SHP77 (cell line): Measurements from ENCODE around the gene OSBPL3.
"Not testable (repeated sequence)": the region's sequence is repeated elsewhere in the genome, so short reads cannot be mapped to it uniquely, and the experiment has no call there.

Experiments used
- DNase-seq, 2 experiments: peaks; one replicate each; lab custom pipeline; 2025; lab: John Stamatoyannopoulos, UW

The OSBPL3 gene

GRCh38 chr7:24920451-24921361, 59.3 kb downstream of the OSBPL3 start:
- no peak for DNase-seq

GRCh38 chr7:24917510-24918239, 62.3 kb downstream of the OSBPL3 start:
- DNase-seq: no peak

GRCh38 chr7:24916463-24917040, 63.4 kb downstream of the OSBPL3 start:
- no peak for DNase-seq

- DNase-seq: no peak
Observed at GRCh38 chr7:24914465-24914859, 65.5 kb downstream of the OSBPL3 start.

GRCh38 chr7:24913801-24914464, 66.0 kb downstream of the OSBPL3 start:
- DNase-seq: no peak

- DNase-seq: no peak
Observed at GRCh38 chr7:24912874-24913514, 67.0 kb downstream of the OSBPL3 start.

- no peak for DNase-seq
Observed at GRCh38 chr7:24912424-24912823, 67.6 kb downstream of the OSBPL3 start.

- no peak for DNase-seq
Observed at GRCh38 chr7:24911213-24911603, 68.8 kb downstream of the OSBPL3 start.

GRCh38 chr7:24910551-24911212, 69.3 kb downstream of the OSBPL3 start:
- no peak for DNase-seq

- DNase-seq: no peak
Observed at GRCh38 chr7:24908727-24909126, 71.3 kb downstream of the OSBPL3 start.

GRCh38 chr7:24908166-24908565, 71.8 kb downstream of the OSBPL3 start:
- DNase-seq: no peak

GRCh38 chr7:24907311-24907886, 72.6 kb downstream of the OSBPL3 start:
- no peak for DNase-seq

GRCh38 chr7:24905996-24906770, 73.8 kb downstream of the OSBPL3 start:
- DNase-seq: no peak

- not testable (repeated sequence) for DNase-seq
Observed at GRCh38 chr7:24903992-24904391, 76.0 kb downstream of the OSBPL3 start.

GRCh38 chr7:24903559-24903958, 76.4 kb downstream of the OSBPL3 start:
- DNase-seq: no peak

GRCh38 chr7:24902931-24903330, 77.0 kb downstream of the OSBPL3 start:
- DNase-seq: no peak

GRCh38 chr7:24902276-24902675, 77.7 kb downstream of the OSBPL3 start:
- DNase-seq: no peak

- no peak for DNase-seq
Observed at GRCh38 chr7:24899905-24900304, 80.1 kb downstream of the OSBPL3 start.

GRCh38 chr7:24899161-24899560, 80.8 kb downstream of the OSBPL3 start:
- no peak for DNase-seq

- DNase-seq: no peak
Observed at GRCh38 chr7:24898691-24899090, 81.3 kb downstream of the OSBPL3 start.
